ENCODE measurements around the gene SMIM35.

DNA sequence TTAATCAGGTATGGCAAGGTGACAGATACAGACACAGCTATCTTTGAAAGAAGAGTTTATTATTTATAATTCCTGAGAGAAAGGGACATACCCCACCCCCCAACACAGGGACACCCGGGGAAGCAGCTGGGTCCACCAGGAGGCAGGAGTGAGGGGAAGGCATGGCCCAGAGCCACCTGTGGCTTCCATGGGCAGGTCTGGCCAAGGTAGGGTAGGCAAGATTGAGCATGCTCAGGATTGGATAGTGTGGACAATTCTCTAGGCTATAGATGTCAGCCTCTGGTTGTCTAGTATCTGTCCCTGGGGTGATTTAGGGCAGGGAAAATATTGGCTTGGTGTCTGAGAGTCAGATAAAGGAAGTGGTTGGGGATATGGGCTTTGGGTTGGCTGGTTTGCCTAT, 27.5 kb upstream of the SMIM35 start:
- TF ChIP-seq, protein P1, sequence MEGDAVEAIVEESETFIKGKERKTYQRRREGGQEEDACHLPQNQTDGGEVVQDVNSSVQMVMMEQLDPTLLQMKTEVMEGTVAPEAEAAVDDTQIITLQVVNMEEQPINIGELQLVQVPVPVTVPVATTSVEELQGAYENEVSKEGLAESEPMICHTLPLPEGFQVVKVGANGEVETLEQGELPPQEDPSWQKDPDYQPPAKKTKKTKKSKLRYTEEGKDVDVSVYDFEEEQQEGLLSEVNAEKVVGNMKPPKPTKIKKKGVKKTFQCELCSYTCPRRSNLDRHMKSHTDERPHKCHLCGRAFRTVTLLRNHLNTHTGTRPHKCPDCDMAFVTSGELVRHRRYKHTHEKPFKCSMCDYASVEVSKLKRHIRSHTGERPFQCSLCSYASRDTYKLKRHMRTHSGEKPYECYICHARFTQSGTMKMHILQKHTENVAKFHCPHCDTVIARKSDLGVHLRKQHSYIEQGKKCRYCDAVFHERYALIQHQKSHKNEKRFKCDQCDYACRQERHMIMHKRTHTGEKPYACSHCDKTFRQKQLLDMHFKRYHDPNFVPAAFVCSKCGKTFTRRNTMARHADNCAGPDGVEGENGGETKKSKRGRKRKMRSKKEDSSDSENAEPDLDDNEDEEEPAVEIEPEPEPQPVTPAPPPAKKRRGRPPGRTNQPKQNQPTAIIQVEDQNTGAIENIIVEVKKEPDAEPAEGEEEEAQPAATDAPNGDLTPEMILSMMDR (IDR thresholded peaks at IDR 0.05): no peak
- TF ChIP-seq, protein P2, sequence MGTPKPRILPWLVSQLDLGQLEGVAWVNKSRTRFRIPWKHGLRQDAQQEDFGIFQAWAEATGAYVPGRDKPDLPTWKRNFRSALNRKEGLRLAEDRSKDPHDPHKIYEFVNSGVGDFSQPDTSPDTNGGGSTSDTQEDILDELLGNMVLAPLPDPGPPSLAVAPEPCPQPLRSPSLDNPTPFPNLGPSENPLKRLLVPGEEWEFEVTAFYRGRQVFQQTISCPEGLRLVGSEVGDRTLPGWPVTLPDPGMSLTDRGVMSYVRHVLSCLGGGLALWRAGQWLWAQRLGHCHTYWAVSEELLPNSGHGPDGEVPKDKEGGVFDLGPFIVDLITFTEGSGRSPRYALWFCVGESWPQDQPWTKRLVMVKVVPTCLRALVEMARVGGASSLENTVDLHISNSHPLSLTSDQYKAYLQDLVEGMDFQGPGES (IDR thresholded peaks at IDR 0.05; ENCODE audit: low read depth, low read length): no peak
- TF ChIP-seq, protein P3, sequence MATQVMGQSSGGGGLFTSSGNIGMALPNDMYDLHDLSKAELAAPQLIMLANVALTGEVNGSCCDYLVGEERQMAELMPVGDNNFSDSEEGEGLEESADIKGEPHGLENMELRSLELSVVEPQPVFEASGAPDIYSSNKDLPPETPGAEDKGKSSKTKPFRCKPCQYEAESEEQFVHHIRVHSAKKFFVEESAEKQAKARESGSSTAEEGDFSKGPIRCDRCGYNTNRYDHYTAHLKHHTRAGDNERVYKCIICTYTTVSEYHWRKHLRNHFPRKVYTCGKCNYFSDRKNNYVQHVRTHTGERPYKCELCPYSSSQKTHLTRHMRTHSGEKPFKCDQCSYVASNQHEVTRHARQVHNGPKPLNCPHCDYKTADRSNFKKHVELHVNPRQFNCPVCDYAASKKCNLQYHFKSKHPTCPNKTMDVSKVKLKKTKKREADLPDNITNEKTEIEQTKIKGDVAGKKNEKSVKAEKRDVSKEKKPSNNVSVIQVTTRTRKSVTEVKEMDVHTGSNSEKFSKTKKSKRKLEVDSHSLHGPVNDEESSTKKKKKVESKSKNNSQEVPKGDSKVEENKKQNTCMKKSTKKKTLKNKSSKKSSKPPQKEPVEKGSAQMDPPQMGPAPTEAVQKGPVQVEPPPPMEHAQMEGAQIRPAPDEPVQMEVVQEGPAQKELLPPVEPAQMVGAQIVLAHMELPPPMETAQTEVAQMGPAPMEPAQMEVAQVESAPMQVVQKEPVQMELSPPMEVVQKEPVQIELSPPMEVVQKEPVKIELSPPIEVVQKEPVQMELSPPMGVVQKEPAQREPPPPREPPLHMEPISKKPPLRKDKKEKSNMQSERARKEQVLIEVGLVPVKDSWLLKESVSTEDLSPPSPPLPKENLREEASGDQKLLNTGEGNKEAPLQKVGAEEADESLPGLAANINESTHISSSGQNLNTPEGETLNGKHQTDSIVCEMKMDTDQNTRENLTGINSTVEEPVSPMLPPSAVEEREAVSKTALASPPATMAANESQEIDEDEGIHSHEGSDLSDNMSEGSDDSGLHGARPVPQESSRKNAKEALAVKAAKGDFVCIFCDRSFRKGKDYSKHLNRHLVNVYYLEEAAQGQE (IDR thresholded peaks at IDR 0.05; ENCODE audit: low read depth, low read length): no peak
- TF ChIP-seq EP300 (IDR thresholded peaks at IDR 0.05; ENCODE audit: borderline replicate concordance in 1 of 2, low read depth in 1 of 2, low read length in 1 of 2) (no peak), NFIC (IDR thresholded peaks at IDR 0.05; ENCODE audit: borderline replicate concordance) (no peak), FOXJ3 (CRISPR knock-in tag; IDR thresholded peaks at IDR 0.05) (no peak)

Data from SK-N-SH (cell line).